Ascending aorta (tissue), 2 donors: ENCODE results near the gene TSPAN18. TPM values are rescaled to one million over a fixed set of nuclear protein-coding genes. Genes with fewer than 3 reads are reported as not detected.

Experiments used
- DNase-seq, 2 donors: peaks; one replicate each; pipeline ENCODE4 v3.0.0-alpha.2; 2019; ENCODE audit warnings: low spot score in 2 of 2
- H3K27ac ChIP-seq, 2 donors: fragments of 200-600 bp; sonication (generic); one replicate each; pipeline ENCODE4 v1.5.1; 2016 to 2017; ENCODE audit warnings: mild to moderate bottlenecking in 1 of 2
- H3K27me3 ChIP-seq: fragments of 200-600 bp; sonication (generic); one replicate; pipeline ENCODE4 v1.5.1; 2017
- H3K36me3 ChIP-seq, 2 donors: fragments of 200-600 bp; sonication (generic); one replicate each; pipeline ENCODE4 v1.5.1; 2016
- H3K4me1 ChIP-seq, 2 donors: fragments of 200-600 bp; sonication (generic); one replicate each; pipeline ENCODE4 v1.5.1; 2016 to 2017; ENCODE audit warnings: mild to moderate bottlenecking in 1 of 2
- H3K4me3 ChIP-seq, 2 donors: fragments of 200-600 bp; sonication (generic); one replicate each; pipeline ENCODE4 v1.5.1; 2016 to 2017; ENCODE audit warnings: mild to moderate bottlenecking in 1 of 2
- H3K9me3 ChIP-seq, 2 donors: fragments of 200-600 bp; sonication (generic); one replicate each; pipeline ENCODE4 v1.5.1; 2016
- intact Hi-C: fragments of 100-400 bp; cut with DNase I; formaldehyde crosslinking; loops from one replicate; pipeline ENCODE4 v1.15.1; 2023
- total RNA-seq: library from RNA; depleted of rRNA; stranded (reverse); fragments of >200 nt; gene quantifications from one replicate; pipeline ENCODE4 v1.1.0, GENCODE V29; 2016
- TF ChIP-seq, protein P1 (sequence below), 3 experiments: fragments of 200-600 bp in 2 of 3; fragments of 450-650 bp in 1 of 3; sonication (generic) in 2 of 3; IDR thresholded peaks; one replicate each; pipeline ENCODE4 v1.5.1; 2016 to 2019; ENCODE audit warnings: antibody characterized with exemption in 3 of 3, mild to moderate bottlenecking in 1 of 3, moderate library complexity in 1 of 3

TSPAN18 gene
- total RNA-seq, 1 donor from 2014 or later, result 21.3 TPM

DNA sequence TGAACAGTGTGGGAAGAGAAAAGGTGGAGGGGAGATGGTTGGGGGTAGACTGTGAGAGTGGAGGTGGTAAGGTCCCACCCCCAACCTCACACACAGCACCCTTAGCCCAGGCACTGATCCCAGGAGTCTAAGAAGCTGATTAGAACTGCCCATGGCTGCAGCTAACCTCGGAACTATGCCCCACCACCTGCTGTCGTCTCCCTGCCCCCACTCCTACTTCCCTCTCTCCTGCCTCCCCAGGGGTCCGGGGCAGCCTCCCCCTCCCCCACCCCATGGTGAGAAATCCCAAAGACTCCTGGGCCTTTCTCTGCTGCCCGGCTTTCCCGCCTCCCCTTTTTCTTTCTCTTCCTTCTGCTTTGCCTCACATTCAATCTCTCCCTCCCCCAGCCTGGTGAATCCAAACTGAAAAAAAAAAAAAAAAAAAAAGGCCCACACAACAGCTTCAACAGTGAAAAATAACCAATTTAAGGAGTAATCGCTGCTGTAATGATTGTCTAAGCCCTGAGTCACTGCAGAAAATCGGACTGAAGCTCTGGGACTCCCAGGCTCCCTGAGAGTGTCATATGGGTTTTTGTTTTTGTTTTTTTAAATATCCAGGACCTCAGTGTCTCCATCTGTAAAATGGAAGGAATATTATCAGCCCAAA, 233.6 kb downstream of the TSPAN18 start:
- no peaks in the 10 kb centered on the region for H3K36me3 ChIP-seq
- intact Hi-C loops, result no loop called here
- no peak overlapping the region for H3K27ac ChIP-seq
- H3K9me3 ChIP-seq, result no peaks in the 10 kb centered on the region
- no peaks in the 10 kb centered on the region for H3K4me1 ChIP-seq
- TF ChIP-seq, protein P1, sequence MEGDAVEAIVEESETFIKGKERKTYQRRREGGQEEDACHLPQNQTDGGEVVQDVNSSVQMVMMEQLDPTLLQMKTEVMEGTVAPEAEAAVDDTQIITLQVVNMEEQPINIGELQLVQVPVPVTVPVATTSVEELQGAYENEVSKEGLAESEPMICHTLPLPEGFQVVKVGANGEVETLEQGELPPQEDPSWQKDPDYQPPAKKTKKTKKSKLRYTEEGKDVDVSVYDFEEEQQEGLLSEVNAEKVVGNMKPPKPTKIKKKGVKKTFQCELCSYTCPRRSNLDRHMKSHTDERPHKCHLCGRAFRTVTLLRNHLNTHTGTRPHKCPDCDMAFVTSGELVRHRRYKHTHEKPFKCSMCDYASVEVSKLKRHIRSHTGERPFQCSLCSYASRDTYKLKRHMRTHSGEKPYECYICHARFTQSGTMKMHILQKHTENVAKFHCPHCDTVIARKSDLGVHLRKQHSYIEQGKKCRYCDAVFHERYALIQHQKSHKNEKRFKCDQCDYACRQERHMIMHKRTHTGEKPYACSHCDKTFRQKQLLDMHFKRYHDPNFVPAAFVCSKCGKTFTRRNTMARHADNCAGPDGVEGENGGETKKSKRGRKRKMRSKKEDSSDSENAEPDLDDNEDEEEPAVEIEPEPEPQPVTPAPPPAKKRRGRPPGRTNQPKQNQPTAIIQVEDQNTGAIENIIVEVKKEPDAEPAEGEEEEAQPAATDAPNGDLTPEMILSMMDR (IDR thresholded peaks at IDR 0.05), result no peak
- H3K27me3 ChIP-seq, result no peaks in the 10 kb centered on the region
- no peak overlapping the region for H3K4me3 ChIP-seq
- DNase-seq, result no peak

DNA sequence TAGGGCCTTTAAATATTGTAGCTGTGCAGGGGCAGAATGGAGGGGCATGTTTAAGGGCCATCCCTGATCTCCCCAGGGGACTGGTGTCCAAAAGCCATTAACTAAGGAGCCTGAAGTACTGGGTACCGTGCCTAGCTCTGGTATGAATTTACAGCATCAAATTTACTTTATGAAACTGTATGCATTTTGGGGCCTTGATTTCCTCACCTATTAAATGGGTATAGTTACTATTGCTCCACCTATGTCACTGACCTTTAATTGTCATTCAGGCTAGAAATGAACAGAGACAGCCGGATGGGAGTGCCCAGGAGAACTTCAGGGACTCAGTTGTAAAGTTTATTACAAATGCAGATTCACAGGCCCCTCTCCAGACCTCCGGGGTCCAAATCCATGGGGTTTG, 235.7 kb downstream of the TSPAN18 start:
- TF ChIP-seq, protein P1 (IDR thresholded peaks at IDR 0.05), result no peak
- intact Hi-C loops, result no loop called here
- DNase-seq, result no peak
- H3K27ac ChIP-seq, result no peak overlapping the region
- no peaks in the 10 kb centered on the region for H3K4me1 ChIP-seq
- H3K27me3 ChIP-seq, result no peaks in the 10 kb centered on the region
- H3K36me3 ChIP-seq, result no peaks in the 10 kb centered on the region
- H3K9me3 ChIP-seq, result no peaks in the 10 kb centered on the region
- H3K4me3 ChIP-seq, result no peak overlapping the region

DNA sequence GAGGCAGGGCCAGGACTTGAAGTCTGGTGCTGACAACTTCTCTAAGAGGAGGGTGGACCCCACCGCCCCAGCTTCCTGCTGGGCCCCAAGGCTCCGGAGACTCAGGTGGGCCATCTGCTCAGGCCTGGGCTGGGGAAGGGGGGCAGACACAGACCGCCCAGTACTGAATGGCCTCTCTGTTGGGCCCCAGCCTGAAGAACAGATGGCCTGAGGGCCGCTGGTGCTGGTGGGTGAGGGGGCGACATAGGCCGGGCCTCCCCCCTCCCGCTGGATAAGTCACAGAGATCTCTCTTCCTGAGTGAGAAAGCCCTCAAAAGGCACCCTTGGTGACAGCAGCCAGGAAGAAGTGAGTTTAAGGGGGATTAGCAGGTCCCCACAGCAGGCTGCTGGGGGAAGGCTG, 236.4 kb downstream of the TSPAN18 start:
- H3K27me3 ChIP-seq, result no peaks in the 10 kb centered on the region
- no peaks in the 10 kb centered on the region for H3K36me3 ChIP-seq
- intact Hi-C loops, result no loop called here
- TF ChIP-seq, protein P1 (IDR thresholded peaks at IDR 0.05), result no peak
- no peak overlapping the region for H3K4me3 ChIP-seq
- no peak overlapping the region for H3K27ac ChIP-seq
- DNase-seq, result no peak
- H3K9me3 ChIP-seq, result no peaks in the 10 kb centered on the region
- H3K4me1 ChIP-seq, result no peaks in the 10 kb centered on the region

DNA sequence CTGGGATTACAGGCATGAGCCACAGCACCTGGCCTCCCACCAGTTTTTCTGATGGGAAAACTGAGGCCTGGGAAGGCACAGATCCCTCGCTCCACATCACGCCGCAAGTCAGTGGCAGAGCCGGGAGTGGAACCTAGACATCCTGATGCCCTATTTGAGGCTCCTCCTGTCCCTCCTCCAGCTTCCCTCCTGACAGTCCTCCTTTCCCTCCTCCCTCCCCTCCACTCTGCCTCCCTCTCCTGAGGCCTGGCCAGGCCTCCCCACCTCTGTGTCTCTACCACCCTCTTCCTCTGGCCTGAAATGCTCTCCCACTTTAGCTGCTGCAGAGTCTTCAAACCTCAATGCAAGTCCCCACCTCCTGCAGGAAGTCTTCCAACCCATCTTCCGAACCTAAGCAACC, 237.2 kb downstream of the TSPAN18 start:
- intact Hi-C loops, result no loop called here
- H3K4me3 ChIP-seq, result no peak overlapping the region

DNA sequence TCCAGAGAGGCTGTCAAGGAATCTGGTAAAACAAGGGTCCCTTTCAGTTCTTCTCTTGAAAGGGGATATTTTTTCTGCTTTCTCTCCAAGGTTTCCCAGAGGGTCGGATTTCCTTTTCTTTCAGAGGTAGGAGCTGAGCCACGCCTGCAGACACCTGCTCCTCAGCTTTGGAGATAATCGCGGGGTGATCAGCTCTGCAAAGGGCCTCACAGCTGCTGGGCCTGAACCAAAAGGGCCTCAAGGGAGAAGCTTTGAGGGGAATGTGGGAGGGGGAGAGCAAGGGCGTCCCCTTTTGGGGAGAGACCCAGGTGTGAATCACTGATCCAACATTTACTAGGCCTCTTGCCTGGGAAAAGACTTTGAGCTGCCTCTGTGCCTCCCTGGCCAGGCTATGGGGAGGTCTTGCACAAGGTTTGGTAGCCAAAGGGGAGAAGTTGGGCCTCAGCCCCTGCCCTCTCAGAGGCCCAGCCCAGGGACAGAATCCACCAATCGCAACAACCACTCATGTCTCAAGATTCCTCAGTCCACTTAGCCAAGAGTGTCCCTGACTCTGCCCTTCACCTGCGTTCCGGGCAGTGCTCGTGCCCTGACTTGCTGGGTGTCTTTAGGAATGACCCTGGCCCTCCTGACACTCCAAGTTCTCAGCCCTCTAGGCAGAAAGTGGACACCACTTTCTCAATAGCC, 237.9 kb downstream of the TSPAN18 start:
- H3K9me3 ChIP-seq, result no peaks in the 10 kb centered on the region
- intact Hi-C loops, result no loop called here
- TF ChIP-seq, protein P1 (IDR thresholded peaks at IDR 0.05), result no peak
- H3K4me3 ChIP-seq, result no peak overlapping the region
- H3K36me3 ChIP-seq, result no peaks in the 10 kb centered on the region
- no peaks in the 10 kb centered on the region for H3K27me3 ChIP-seq
- H3K27ac ChIP-seq, result no peak overlapping the region
- DNase-seq, result no peak
- no peaks in the 10 kb centered on the region for H3K4me1 ChIP-seq

More for the DNA sequence above, 237.2 kb downstream of the TSPAN18 start:
- H3K9me3 ChIP-seq, result no peaks in the 10 kb centered on the region
- H3K36me3 ChIP-seq, result no peaks in the 10 kb centered on the region
- TF ChIP-seq, protein P1 (IDR thresholded peaks at IDR 0.05), result no peak
- H3K4me1 ChIP-seq, result no peaks in the 10 kb centered on the region
- DNase-seq, result no peak
- H3K27ac ChIP-seq, result no peak overlapping the region
- no peaks in the 10 kb centered on the region for H3K27me3 ChIP-seq
